Measurements from ENCODE around the gene SCTR.

The SCTR gene

GRCh38 chr2:119511989-119512388 is 12.3 kb downstream of the SCTR start (continued):
- TF ChIP-seq PATZ1 (CRISPR knock-in tag; IDR thresholded peaks at IDR 0.05; ENCODE audit: borderline replicate concordance): no peak

GRCh38 chr2:119508756-119509155 is 15.5 kb downstream of the SCTR start:
- no peak for ATAC-seq
- TF ChIP-seq ZNF565 (CRISPR knock-in tag; conservative IDR thresholded peaks at IDR 0.05; ENCODE audit: low read depth) (no peak), TSHZ2 (CRISPR knock-in tag; IDR thresholded peaks at IDR 0.05) (no peak), TCF4 (CRISPR knock-in tag; IDR thresholded peaks at IDR 0.05; ENCODE audit: borderline replicate concordance) (no peak), ARNTL (CRISPR knock-in tag; IDR thresholded peaks at IDR 0.05; ENCODE audit: borderline replicate concordance, low read depth) (no peak), ZFP3 (CRISPR knock-in tag; IDR thresholded peaks at IDR 0.05) (no peak), TOX (CRISPR knock-in tag; IDR thresholded peaks at IDR 0.05; ENCODE audit: borderline replicate concordance) (no peak), OSR1 (CRISPR knock-in tag; IDR thresholded peaks at IDR 0.05) (no peak), ZFP30 (CRISPR knock-in tag; IDR thresholded peaks at IDR 0.05) (no peak), ISL1 (CRISPR knock-in tag; IDR thresholded peaks at IDR 0.05) (no peak), ESRRG (CRISPR knock-in tag; IDR thresholded peaks at IDR 0.05) (no peak), ZNF70 (CRISPR knock-in tag; IDR thresholded peaks at IDR 0.05) (no peak), CREB5 (CRISPR knock-in tag; IDR thresholded peaks at IDR 0.05; ENCODE audit: low read depth) (no peak), RARB (CRISPR knock-in tag; IDR thresholded peaks at IDR 0.05) (no peak), ZNF8 (CRISPR knock-in tag; IDR thresholded peaks at IDR 0.05) (no peak), ZC3H10 (CRISPR knock-in tag; IDR thresholded peaks at IDR 0.05) (no peak), BACH2 (CRISPR knock-in tag; IDR thresholded peaks at IDR 0.05; ENCODE audit: borderline replicate concordance) (no peak), CSDC2 (CRISPR knock-in tag; IDR thresholded peaks at IDR 0.05) (no peak), SNAI2 (CRISPR knock-in tag; IDR thresholded peaks at IDR 0.05) (no peak), PPARA (CRISPR knock-in tag; IDR thresholded peaks at IDR 0.05; ENCODE audit: borderline replicate concordance) (no peak)

- TF ChIP-seq ZFP30 (CRISPR knock-in tag; IDR thresholded peaks at IDR 0.05) (no peak), TSHZ2 (CRISPR knock-in tag; IDR thresholded peaks at IDR 0.05) (no peak), BACH2 (CRISPR knock-in tag; IDR thresholded peaks at IDR 0.05; ENCODE audit: borderline replicate concordance) (no peak), ESRRG (CRISPR knock-in tag; IDR thresholded peaks at IDR 0.05) (no peak), ZC3H10 (CRISPR knock-in tag; IDR thresholded peaks at IDR 0.05) (no peak), ZNF70 (CRISPR knock-in tag; IDR thresholded peaks at IDR 0.05) (no peak), ZNF565 (CRISPR knock-in tag; conservative IDR thresholded peaks at IDR 0.05; ENCODE audit: low read depth) (no peak), GLIS3 (CRISPR knock-in tag; IDR thresholded peaks at IDR 0.05) (no peak), SNAI2 (CRISPR knock-in tag; IDR thresholded peaks at IDR 0.05) (no peak), ARNTL (CRISPR knock-in tag; IDR thresholded peaks at IDR 0.05; ENCODE audit: borderline replicate concordance, low read depth) (no peak), POU6F1 (CRISPR knock-in tag; IDR thresholded peaks at IDR 0.05; ENCODE audit: borderline replicate concordance, low read depth) (no peak), CSDC2 (CRISPR knock-in tag; IDR thresholded peaks at IDR 0.05) (no peak), CREB5 (CRISPR knock-in tag; IDR thresholded peaks at IDR 0.05; ENCODE audit: low read depth) (no peak), PATZ1 (CRISPR knock-in tag; IDR thresholded peaks at IDR 0.05; ENCODE audit: borderline replicate concordance) (no peak), OSR1 (CRISPR knock-in tag; IDR thresholded peaks at IDR 0.05) (no peak), ZNF8 (CRISPR knock-in tag; IDR thresholded peaks at IDR 0.05) (no peak)
- ATAC-seq: no peak
Observed at GRCh38 chr2:119496682-119497081, 27.6 kb downstream of the SCTR start.

All from SK-N-SH treated with all-trans-retinoic acid at 6 μM for 48 hours (cell line).